HepG2 (cell line): Measurements from ENCODE around the gene RER1.

Experiments used
- CTCF ChIP-seq: sonication (generic); formaldehyde crosslinking; IDR thresholded peaks from 2 replicates; pipeline ENCODE4 v1.5.0; 2020; ENCODE audit warnings: mild to moderate bottlenecking, missing genetic modification reagents, moderate library complexity
- EZH2 ChIP-seq: conservative IDR thresholded peaks from 2 replicates; pipeline ENCODE4 v1.6.1; 2012; ENCODE audit warnings: mild to moderate bottlenecking, low read depth, low read length, moderate library complexity
- FOSL1 ChIP-seq: sonication (generic); formaldehyde crosslinking; IDR thresholded peaks from 2 replicates; pipeline ENCODE4 v1.9.0; 2021; ENCODE audit warnings: missing genetic modification reagents, borderline replicate concordance

DNA sequence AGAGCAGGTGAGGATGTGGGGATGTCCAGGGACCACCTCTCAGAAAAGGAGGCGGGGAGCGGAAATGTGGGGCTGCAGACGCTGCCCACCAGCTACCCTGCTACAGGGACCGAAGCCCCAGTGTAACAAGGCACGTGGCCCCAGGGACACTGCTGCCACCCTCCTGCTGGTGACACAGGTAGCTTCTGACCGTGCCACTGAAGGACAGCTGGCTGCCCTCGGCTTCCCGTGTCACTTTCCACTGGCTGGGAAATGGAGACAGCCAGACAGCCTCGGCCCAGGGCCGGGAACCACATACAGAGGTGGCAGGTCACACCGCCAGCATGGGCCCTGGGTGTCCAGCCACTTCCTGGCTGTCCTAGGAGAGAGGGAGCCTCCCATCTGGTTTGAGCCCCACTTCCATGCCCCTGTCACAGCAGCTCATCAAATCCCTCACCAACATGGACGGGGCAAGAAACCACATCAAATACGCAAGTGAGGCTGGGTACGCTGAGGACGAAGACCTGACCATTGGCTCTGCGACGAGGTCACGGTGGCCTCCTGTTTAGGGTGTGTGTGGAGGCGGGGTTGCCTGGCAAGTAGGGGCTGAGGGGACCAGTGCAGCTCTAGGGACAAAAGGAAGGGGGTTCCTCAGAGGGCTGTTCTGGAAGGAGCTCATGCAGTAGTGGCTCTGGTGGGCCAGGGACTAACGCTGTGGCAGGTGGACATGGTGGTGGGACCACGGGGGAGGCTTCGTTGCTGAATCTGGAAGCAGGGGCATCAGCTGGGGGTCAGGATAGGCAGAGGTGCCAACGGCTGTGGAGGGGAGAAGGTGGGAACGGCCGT is 15.7 kb downstream of the RER1 start:
- TF ChIP-seq FOSL1 (no peak), EZH2 (no peak), CTCF (no peak)
